ENCODE results near the gene KCNMB4.

DNA sequence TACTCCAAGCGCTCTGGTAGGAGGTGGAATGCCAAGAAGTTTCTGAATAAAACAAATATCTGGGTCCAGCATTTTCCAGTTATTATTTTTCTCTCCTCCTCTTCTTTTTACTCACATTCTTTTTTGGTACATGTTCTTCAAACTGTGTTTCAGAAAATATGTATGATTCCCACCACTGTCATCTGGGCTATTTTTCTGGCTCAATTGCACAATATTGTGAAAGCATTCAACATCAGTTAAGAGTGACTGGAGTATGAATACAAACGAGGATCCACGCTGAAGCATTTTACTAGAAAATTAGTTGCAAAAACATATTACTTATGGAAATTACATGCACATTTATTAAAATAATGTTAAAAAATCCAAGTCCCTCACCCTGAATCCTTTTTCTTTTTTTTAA, 61.5 kb downstream of the KCNMB4 start:
- TF ChIP-seq, protein P1, sequence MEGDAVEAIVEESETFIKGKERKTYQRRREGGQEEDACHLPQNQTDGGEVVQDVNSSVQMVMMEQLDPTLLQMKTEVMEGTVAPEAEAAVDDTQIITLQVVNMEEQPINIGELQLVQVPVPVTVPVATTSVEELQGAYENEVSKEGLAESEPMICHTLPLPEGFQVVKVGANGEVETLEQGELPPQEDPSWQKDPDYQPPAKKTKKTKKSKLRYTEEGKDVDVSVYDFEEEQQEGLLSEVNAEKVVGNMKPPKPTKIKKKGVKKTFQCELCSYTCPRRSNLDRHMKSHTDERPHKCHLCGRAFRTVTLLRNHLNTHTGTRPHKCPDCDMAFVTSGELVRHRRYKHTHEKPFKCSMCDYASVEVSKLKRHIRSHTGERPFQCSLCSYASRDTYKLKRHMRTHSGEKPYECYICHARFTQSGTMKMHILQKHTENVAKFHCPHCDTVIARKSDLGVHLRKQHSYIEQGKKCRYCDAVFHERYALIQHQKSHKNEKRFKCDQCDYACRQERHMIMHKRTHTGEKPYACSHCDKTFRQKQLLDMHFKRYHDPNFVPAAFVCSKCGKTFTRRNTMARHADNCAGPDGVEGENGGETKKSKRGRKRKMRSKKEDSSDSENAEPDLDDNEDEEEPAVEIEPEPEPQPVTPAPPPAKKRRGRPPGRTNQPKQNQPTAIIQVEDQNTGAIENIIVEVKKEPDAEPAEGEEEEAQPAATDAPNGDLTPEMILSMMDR (IDR thresholded peaks at IDR 0.05): no peak
- TF ChIP-seq POLR2A (IDR thresholded peaks at IDR 0.05): no peak
